ENCODE results near the gene P2RY12.
A peak's percentile ranks its signal among the peaks of the same experiment; 100 is the strongest.

P2RY12 gene

GRCh38 chr3:151383111-151383510, 1.4 kb downstream of the P2RY12 start:
- no peak for DNase-seq (ENCODE audit: extremely low read depth, low read depth)
- no peak for TF ChIP-seq CTCF (IDR thresholded peaks at IDR 0.05; ENCODE audit: low read depth, low read length)

DNA sequence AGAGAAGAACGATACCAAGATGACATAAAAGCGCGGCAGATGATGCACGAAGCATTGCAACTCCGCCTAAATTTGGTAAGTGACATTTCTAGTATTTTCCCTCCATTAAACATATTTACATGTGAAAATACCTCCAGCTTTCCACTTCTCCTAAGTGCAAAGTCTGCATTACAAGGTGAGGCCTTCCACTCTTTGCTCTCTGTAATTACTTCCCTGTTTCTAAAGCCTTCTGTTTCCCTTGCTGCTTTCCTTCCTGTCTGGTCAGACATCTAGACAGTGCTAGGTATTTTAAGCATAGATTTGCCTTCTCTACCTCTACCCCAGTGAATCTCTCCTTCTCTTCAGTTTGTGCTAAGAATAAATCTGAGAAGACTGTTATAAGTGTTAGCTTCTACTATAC, 1.9 kb downstream of the P2RY12 start:
- no peak for TF ChIP-seq CTCF (IDR thresholded peaks at IDR 0.05; ENCODE audit: low read depth, low read length)
- no peak for DNase-seq (ENCODE audit: extremely low read depth, low read depth)

DNA sequence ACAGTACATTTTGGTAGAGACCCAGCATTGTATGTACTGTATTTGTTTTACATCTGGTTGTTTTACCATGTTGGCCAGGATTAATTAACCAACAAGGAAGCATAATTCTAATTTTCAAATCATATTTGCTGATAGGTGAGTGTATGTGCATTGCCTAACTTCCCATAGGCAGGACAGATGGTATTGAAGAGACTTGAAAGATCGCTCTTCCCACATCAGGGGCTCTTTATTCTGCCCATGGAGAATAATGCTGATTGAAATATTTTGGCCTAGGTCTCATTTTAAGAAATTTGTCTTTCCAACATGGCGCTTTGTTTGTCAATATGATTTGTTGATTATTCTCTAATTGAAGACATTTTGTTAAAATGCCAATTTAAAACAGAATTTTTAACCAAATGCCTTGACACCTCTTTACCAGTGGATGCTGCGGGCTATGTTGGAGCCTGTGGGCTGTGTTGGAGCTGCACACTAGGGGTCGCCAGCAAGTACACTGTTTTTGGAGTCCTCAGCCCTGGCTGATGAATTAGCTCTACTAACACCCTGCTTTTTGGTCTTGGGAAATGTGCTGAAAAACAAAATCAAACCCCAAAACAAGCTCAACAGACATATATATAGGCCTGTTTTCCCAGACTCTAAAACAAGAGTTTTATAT, 5.3 kb downstream of the P2RY12 start:
- no peak for DNase-seq (ENCODE audit: extremely low read depth, low read depth)
- TF ChIP-seq CTCF (IDR thresholded peaks at IDR 0.05; ENCODE audit: low read depth, low read length), result peak; percentile 38

GRCh38 chr3:151377768-151378385, 6.7 kb downstream of the P2RY12 start:
- no peak for DNase-seq (ENCODE audit: extremely low read depth, low read depth)
- no peak for TF ChIP-seq CTCF (IDR thresholded peaks at IDR 0.05; ENCODE audit: low read depth, low read length)

DNA sequence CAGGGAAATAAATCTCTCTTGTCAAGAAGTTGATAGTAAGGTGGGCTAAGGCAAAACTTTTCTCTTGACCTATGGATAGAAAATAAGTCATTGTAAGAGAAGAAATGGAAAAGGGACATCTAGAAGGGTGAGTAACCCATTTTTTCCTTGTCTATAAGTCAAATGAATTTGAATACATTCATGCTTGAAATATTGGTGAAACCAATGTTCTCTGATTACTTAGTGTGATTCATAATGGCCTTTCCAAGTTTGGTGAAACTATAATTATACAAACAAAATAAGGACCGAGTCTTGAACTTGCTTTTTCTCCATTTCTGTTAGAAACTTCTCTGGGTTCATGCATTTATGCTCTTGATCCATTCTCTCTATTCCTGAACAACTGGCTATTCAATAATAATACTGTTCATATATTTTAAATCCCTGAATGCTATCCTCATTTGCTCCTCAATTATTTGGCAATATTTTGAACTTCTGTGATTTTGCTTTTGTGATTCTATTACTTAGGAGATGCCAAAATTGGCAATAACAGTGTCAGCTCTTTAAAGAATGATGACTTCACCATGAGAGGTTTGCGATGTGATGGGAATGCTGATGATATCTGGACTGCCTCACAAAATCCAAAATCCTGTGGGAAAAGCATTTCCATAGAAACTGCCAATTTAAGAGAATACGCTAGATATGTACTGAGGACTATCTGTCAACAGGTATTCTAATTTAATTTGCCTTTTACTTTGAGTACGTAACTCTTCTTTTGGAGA, 12.3 kb downstream of the P2RY12 start:
- DNase-seq (ENCODE audit: extremely low read depth, low read depth), result no peak
- no peak for TF ChIP-seq CTCF (IDR thresholded peaks at IDR 0.05; ENCODE audit: low read depth, low read length)

GRCh38 chr3:151371526-151371925, 13.0 kb downstream of the P2RY12 start:
- TF ChIP-seq CTCF (IDR thresholded peaks at IDR 0.05; ENCODE audit: low read depth, low read length), result no peak
- DNase-seq (ENCODE audit: extremely low read depth, low read depth), result no peak

DNA sequence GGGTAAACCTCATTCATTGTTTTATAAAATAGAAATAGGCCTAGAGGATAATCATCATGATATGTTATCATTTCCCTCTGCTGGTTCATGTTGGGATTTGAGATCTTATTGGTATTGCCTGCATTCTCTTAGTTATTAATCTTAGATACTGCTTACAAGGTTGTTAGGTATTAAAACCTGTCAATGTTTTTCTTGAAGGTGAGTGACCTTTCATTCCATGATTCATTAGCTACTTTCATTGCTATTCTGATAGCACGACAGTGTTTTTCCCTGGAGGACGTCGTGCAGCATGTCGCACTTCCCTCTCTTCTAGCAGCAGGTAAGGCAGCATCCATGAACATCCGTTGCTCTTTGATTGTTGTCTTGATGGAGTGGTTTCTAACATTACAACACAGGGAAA, 17.1 kb downstream of the P2RY12 start:
- TF ChIP-seq CTCF (IDR thresholded peaks at IDR 0.05; ENCODE audit: low read depth, low read length), result no peak; the same call in 1 of the 2 replicates
- no peak for DNase-seq (ENCODE audit: extremely low read depth, low read depth)
